H1 (cell line): Measurements from ENCODE around the gene CLEC10A. TPM values are rescaled to one million over a fixed set of nuclear protein-coding genes. Genes with fewer than 3 reads are reported as not detected.

ENCODE experiments used
- CTCF ChIA-PET: fragments of 300-600 bp; sonication (Branson Sonifier 250); formaldehyde crosslinking; loops from one replicate; lab custom pipeline; 2021; ENCODE audit not compliant: partially characterized antibody; lab: Charles Lee
- POLR2A ChIA-PET: fragments of 300-600 bp; sonication (Branson Sonifier 250); formaldehyde crosslinking; loops from one replicate; lab custom pipeline; 2021; ENCODE audit warnings: inconsistent platforms; ENCODE audit not compliant: partially characterized antibody; lab: Charles Lee
- DNase-seq, 2 experiments: peaks; one replicate each; pipeline versions ENCODE4 v3.0.0 to v3.0.0-alpha.2; 2010 to 2022; ENCODE audit warnings: low spot score in 2 of 2, low read depth in 1 of 2, mixed read lengths in 1 of 2
- FAIRE-seq: peaks from 2 replicates; lab custom pipeline; 2011; peaks lifted over from hg19 to GRCh38; lab: Jason Lieb, UNC
- H2AFZ ChIP-seq: 2 replicates; pipeline ENCODE4 v1.8.1; 2012; ENCODE audit warnings: low read length, inconsistent platforms
- H2AK5ac ChIP-seq: 2 replicates; pipeline ENCODE4 v1.6.1; 2013; ENCODE audit warnings: low read depth, low read length
- H2BK120ac ChIP-seq: replicated peaks from 2 replicates; pipeline ENCODE3; 2013; ENCODE audit warnings: low read depth, low read length, inconsistent platforms
- H2BK12ac ChIP-seq: 2 replicates; pipeline ENCODE4 v1.6.1; 2013; ENCODE audit warnings: low read depth, low read length
- H2BK15ac ChIP-seq: 2 replicates; pipeline ENCODE4 v1.6.1; 2013; ENCODE audit warnings: low read length
- H2BK20ac ChIP-seq: 2 replicates; pipeline ENCODE4 v1.6.1; 2013; ENCODE audit warnings: low read length
- H2BK5ac ChIP-seq: 2 replicates; pipeline ENCODE4 v1.6.1; 2013; ENCODE audit warnings: low read depth, low read length
- H3K14ac ChIP-seq: 2 replicates; pipeline ENCODE4 v1.6.1; 2013; ENCODE audit warnings: inconsistent platforms; ENCODE audit not compliant: insufficient read length
- H3K18ac ChIP-seq: 2 replicates; pipeline ENCODE4 v1.6.1; 2013; ENCODE audit warnings: low read length; ENCODE audit errors: extremely low read depth
- H3K23ac ChIP-seq: 2 replicates; pipeline ENCODE4 v1.6.1; 2013; ENCODE audit warnings: inconsistent platforms; ENCODE audit not compliant: insufficient read length
- H3K23me2 ChIP-seq: 2 replicates; pipeline ENCODE4 v1.6.1; 2013; ENCODE audit warnings: low read depth, low read length
- H3K27ac ChIP-seq: 2 replicates; pipeline ENCODE4 v1.6.1; 2011; ENCODE audit warnings: low read depth, low read length, inconsistent platforms
- H3K27me3 ChIP-seq, 4 experiments: replicated peaks in 1 of 4; 1 replicate in 1 of 4; 2 replicates in 3 of 4; pipeline versions ENCODE4 v1.6.1 to v1.8.1; 2011 to 2013; ENCODE audit warnings: low read length in 3 of 4, mild to moderate bottlenecking in 3 of 4, inconsistent platforms in 2 of 4, mixed read lengths in 2 of 4, moderate library complexity in 1 of 4; ENCODE audit not compliant: control insufficient read depth in 3 of 4, insufficient read depth in 3 of 4; ENCODE audit errors: extremely low read depth in 1 of 4
- H3K36me3 ChIP-seq, 4 experiments: 2 replicates each; pipeline versions ENCODE4 v1.6.1 to v1.8.1; 2011 to 2013; ENCODE audit warnings: mild to moderate bottlenecking in 4 of 4, low read length in 3 of 4, moderate library complexity in 2 of 4, control low read depth in 1 of 4, inconsistent platforms in 1 of 4; ENCODE audit not compliant: insufficient read depth in 4 of 4, control insufficient read depth in 2 of 4
- H3K4ac ChIP-seq: replicated peaks from 2 replicates; pipeline ENCODE3; 2013; ENCODE audit warnings: low read length, low read depth, mixed read lengths, inconsistent platforms; ENCODE audit not compliant: insufficient read length
- H3K4me1 ChIP-seq, 4 experiments: replicated peaks in 1 of 4; 1 replicate in 1 of 4; 2 replicates in 3 of 4; pipeline versions ENCODE4 v1.6.1 to v1.8.1; 2011 to 2013; ENCODE audit warnings: low read length in 3 of 4, inconsistent platforms in 2 of 4, mixed read lengths in 1 of 4; ENCODE audit not compliant: insufficient read depth in 4 of 4, control insufficient read depth in 3 of 4
- H3K4me2 ChIP-seq, 2 experiments: 2 replicates each; pipeline versions ENCODE4 v1.6.1 to v1.8.1; 2011 to 2013; ENCODE audit warnings: low read depth in 2 of 2, low read length in 2 of 2, control low read depth in 1 of 2, inconsistent platforms in 1 of 2, mild to moderate bottlenecking in 1 of 2; ENCODE audit not compliant: insufficient read depth in 1 of 2
- H3K4me3 ChIP-seq, 4 experiments: fragments of 200-600, 300-600 bp in 1 of 4; sonication (generic), shearing (Covaris generic), sonication (Bioruptor Twin) in 1 of 4; 2 replicates each; pipeline versions ENCODE4 v1.5.1 to v1.8.1; 2011 to 2016; ENCODE audit warnings: low read length in 4 of 4, low read depth in 3 of 4, control low read depth in 2 of 4, inconsistent platforms in 2 of 4, mild to moderate bottlenecking in 2 of 4, mixed read lengths in 1 of 4, moderate library complexity in 1 of 4; ENCODE audit not compliant: insufficient read depth in 2 of 4; ENCODE audit errors: extremely low read depth in 1 of 4
- H3K56ac ChIP-seq: replicated peaks from 2 replicates; pipeline ENCODE3; 2013; ENCODE audit warnings: low read depth, mild to moderate bottlenecking, mixed read lengths, low read length, inconsistent platforms; ENCODE audit not compliant: insufficient read length
- H3K79me1 ChIP-seq: 2 replicates; pipeline ENCODE4 v1.6.1; 2013; ENCODE audit warnings: low read depth, low read length, control low read depth
- H3K79me2 ChIP-seq, 2 experiments: 2 replicates each; pipeline versions ENCODE4 v1.6.1 to v1.8.1; 2012 to 2013; ENCODE audit warnings: low read length in 2 of 2, mild to moderate bottlenecking in 2 of 2, inconsistent platforms in 1 of 2; ENCODE audit not compliant: insufficient read depth in 2 of 2, control insufficient read depth in 1 of 2
- H3K9ac ChIP-seq, 4 experiments: replicated peaks in 1 of 4; 1 replicate in 1 of 4; 2 replicates in 3 of 4; pipeline versions ENCODE4 v1.6.1 to v1.8.1; 2011 to 2013; ENCODE audit warnings: low read depth in 3 of 4, low read length in 3 of 4, control low read depth in 2 of 4, mild to moderate bottlenecking in 2 of 4, moderate library complexity in 2 of 4, inconsistent platforms in 1 of 4; ENCODE audit errors: extremely low read depth in 1 of 4
- H3K9me3 ChIP-seq, 2 experiments: 2 replicates each; pipeline versions ENCODE4 v1.6.1 to v1.8.1; 2012 to 2013; ENCODE audit warnings: mild to moderate bottlenecking in 2 of 2, moderate library complexity in 2 of 2, control low read depth in 1 of 2, inconsistent platforms in 1 of 2, low read depth in 1 of 2, low read length in 1 of 2, mixed read lengths in 1 of 2; ENCODE audit not compliant: insufficient read depth in 2 of 2
- H4K20me1 ChIP-seq, 2 experiments: replicated peaks in 1 of 2; 2 replicates each; pipeline versions ENCODE3 to v1.8.1; 2011 to 2013; ENCODE audit warnings: inconsistent platforms in 2 of 2, low read length in 2 of 2, mild to moderate bottlenecking in 1 of 2; ENCODE audit not compliant: insufficient read depth in 2 of 2, control insufficient read depth in 1 of 2
- H4K5ac ChIP-seq: 2 replicates; pipeline ENCODE4 v1.6.1; 2013; ENCODE audit warnings: low read length, low read depth, mixed read lengths, inconsistent platforms; ENCODE audit not compliant: insufficient read length
- H4K8ac ChIP-seq: 2 replicates; pipeline ENCODE4 v1.8.0; 2013; ENCODE audit warnings: mild to moderate bottlenecking, moderate library complexity, low read length, inconsistent platforms; ENCODE audit not compliant: insufficient read depth; ENCODE audit errors: extremely low read depth
- H4K91ac ChIP-seq: replicated peaks from 2 replicates; pipeline ENCODE3; 2013; ENCODE audit warnings: low read length, mixed read lengths, inconsistent platforms; ENCODE audit not compliant: insufficient read length
- KDM5A ChIP-seq: fragments of 200-600 bp; IDR thresholded peaks from 2 replicates; pipeline ENCODE4 v1.7.1; 2012; ENCODE audit warnings: mild to moderate bottlenecking, low read length, inconsistent platforms, mixed read lengths
- WGBS, 2 experiments: shearing (Covaris generic) in 1 of 2; methylation state at CpG; one replicate each; pipeline versions ENCODE4 v1.1.6 to v1.1.7; 2013 to 2015; ENCODE audit warnings: low lambda C conversion rate in 2 of 2, mixed read lengths in 2 of 2, inconsistent platforms in 1 of 2, low coverage in 1 of 2, missing lambda C conversion rate in 1 of 2; ENCODE audit not compliant: insufficient replicate concordance in 2 of 2, insufficient coverage in 1 of 2, insufficient read length in 1 of 2; ENCODE audit errors: extremely low coverage in 1 of 2, missing lambda C conversion rate in 1 of 2; 5-methylcytosine and 5-hydroxymethylcytosine counted together
- polyA plus RNA-seq, 7 experiments: library from polyadenylated mRNA; depleted of rRNA in 3 of 7; stranded (reverse) in 5 of 7; unstranded in 2 of 7; fragments of >200 nt in 5 of 7; fragments of 200-250 nt in 2 of 7; gene quantifications; 1 replicate in 5 of 7; 2 replicates in 1 of 7; 4 replicates in 1 of 7; pipeline versions ENCODE4 v1.2.1 to v1.2.3, GENCODE V29; 2011 to 2013; ENCODE audit warnings: missing spikeins in 2 of 7, mixed read lengths in 2 of 7
- total RNA-seq: library from RNA; stranded (reverse); fragmentation: NEBNext Ultra II Directional; extraction: Animal tissue kit (Norgen Biotek cat#: 25700); gene quantifications from 2 replicates; pipeline ENCODE4 v1.2.1, GENCODE V29; 2021

CLEC10A gene
- total and polyA plus RNA-seq, 2 of the 8 experiments (the other 6 are each of a cell fraction or from before 2014, with no cell fraction given): not detected

DNA sequence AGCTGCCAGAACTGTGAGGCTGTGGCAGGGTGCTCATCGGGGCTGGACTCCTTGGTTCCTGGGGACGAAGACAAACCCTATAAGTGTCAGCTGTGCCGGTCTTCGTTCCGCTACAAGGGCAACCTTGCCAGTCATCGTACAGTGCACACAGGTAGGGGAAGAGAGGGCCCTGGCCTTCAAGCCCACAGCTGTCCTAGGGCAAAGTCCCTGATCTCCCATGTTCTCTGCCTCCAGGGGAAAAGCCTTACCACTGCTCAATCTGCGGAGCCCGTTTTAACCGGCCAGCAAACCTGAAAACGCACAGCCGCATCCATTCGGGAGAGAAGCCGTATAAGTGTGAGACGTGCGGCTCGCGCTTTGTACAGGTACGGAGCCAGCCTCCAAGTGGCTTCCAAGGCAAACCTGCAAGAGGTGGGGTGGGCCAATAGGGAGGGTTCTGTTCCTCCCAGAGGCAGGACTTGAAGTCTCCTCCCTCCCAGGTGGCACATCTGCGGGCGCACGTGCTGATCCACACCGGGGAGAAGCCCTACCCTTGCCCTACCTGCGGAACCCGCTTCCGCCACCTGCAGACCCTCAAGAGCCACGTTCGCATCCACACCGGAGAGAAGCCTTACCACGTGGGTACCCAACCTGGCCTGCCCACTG lies 53.5 kb downstream of the CLEC10A start:
- Histone ChIP-seq H3K23ac (no peak overlapping the region), H3K4ac (no peak overlapping the region), H3K4me2 (no peak overlapping the region), H4K91ac (no peak overlapping the region), H3K9me3 (no peaks in the 10 kb centered on the region), H3K18ac (no peak overlapping the region), H3K36me3 (peaks cover 0 to 8% (median 3%) of the 10 kb centered on the region in 4 experiments; a peak in 1 of 8 replicates), H3K4me1 (peaks cover 0 to 2% (median 0%) of the 10 kb centered on the region in 4 experiments; a peak in 5 of 7 replicates), H2BK5ac (no peak overlapping the region), H3K14ac (no peak overlapping the region), H3K79me1 (no peaks in the 10 kb centered on the region), H2BK15ac (no peak overlapping the region), H2BK12ac (no peak overlapping the region), H2AK5ac (no peak overlapping the region), H2BK120ac (no peak overlapping the region), H4K20me1 (no peaks in the 10 kb centered on the region), H3K4me3 (no peak overlapping the region), H3K9ac (no peak overlapping the region), H2BK20ac (no peak overlapping the region), H3K27me3 (peaks cover 0 to 10% (median 8%) of the 10 kb centered on the region in 4 experiments; a peak in 6 of 7 replicates), H4K8ac (no peak overlapping the region; the same call in 1 of the 2 replicates), H3K23me2 (peaks cover 11% of the 10 kb centered on the region), H3K27ac (no peak overlapping the region), H4K5ac (no peak overlapping the region), H3K56ac (no peak overlapping the region), H3K79me2 (no peaks in the 10 kb centered on the region), H2AFZ (no peak overlapping the region)
- TF ChIP-seq KDM5A: no peak
- FAIRE-seq (no peak), DNase-seq (no peak)
- ChIA-PET CTCF (interaction anchor here (0.6 to 2.4 kb wide), 7 partner anchors 19 to 446 kb away, joined by 3 to 6 read pairs (median 3); no protein-coding TSS in a partner anchor), POLR2A (interaction anchor here (1.4 kb wide), 1 partner anchor 9 kb away, joined by 6 read pairs; the partner anchor contains the start of gene SLC16A13)
- WGBS, 2 experiments: 95% methylated on average over 29 of the region's 29 CpGs; no CpG with 5 or more reads in 1 of the 2 experiments
